Esophagus muscularis mucosa (tissue), 3 donors: ENCODE data around the gene GOSR1.

Experiments
- CTCF ChIP-seq, 3 experiments: fragments of 200-600 bp in 2 of 3; fragments of 450-650 bp in 1 of 3; sonication (generic) in 2 of 3; IDR thresholded peaks; one replicate each; pipeline ENCODE4 v1.5.1; 2017 to 2019; ENCODE audit warnings: antibody characterized with exemption in 3 of 3, mild to moderate bottlenecking in 2 of 3, moderate library complexity in 1 of 3
- EP300 ChIP-seq: sonication (generic); formaldehyde crosslinking; IDR thresholded peaks from one replicate; pipeline ENCODE4 v1.6.1; 2017; ENCODE audit warnings: antibody characterized with exemption

- TF ChIP-seq CTCF (IDR thresholded peaks at IDR 0.05) (no peak), EP300 (no peak)
Measured at GRCh38 chr17:30513346-30513745, 36.1 kb downstream of the GOSR1 start.
